ENCODE measurements around the gene TRPV4. TPM values are rescaled to one million over a fixed set of nuclear protein-coding genes. Genes with fewer than 3 reads are reported as not detected.
A peak's percentile ranks its signal among the peaks of the same experiment; 100 is the strongest.

Gene TRPV4
- total and polyA plus RNA-seq, 5 experiments from 2014 or later: not detected

GRCh38 chr12:109775172-109775881 lies 57.9 kb downstream of the TRPV4 start:
- Mint-ChIP-seq H3K27ac (no peak overlapping the region), H3K4me1 (peaks cover 4 to 19% (median 15%) of the 10 kb centered on the region in 4 donors), H3K4me3 (no peak overlapping the region), H3K27me3 (peaks cover 0 to 2% (median 0%) of the 10 kb centered on the region in 5 donors), H3K9me3 (peaks cover 0 to 2% (median 0%) of the 10 kb centered on the region in 9 donors), H3K36me3 (no peaks in the 10 kb centered on the region)
- POLR2A ChIA-PET: no interaction called here
- DNase-seq (peak; percentile 54 to 84 (median 66)), ATAC-seq (peak; percentile 80 to 84)

DNA sequence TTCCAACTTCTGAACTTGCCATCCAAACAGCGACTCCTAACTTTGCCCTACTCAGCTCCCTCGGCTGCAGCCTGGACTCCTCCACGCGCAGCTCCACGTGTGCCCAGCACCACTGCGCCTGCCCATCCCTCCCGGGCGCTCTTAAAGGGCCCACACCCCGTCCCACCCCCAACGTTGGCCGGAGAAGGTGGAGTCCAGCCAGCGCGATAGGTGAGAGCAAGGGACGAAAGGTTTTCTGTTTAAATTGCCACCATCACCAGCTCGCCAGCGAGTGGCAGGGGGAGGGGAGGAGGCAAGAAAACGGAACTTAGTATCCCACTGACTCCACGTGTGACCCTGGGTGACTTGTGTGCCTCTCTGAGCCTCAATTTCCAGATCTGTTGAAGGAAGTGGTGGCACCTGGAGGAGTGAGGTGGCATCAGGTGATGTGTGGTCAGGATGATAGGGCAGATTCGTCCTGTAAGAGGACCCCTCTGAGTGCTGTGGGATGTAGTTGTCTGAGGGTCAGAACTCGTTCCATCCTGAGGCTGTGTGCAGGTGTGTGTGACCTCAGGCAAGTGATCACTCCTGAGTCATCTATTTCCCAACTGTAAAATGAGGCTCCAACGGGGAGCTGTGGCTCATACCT lies 59.7 kb downstream of the TRPV4 start:
- H3K9me3 Mint-ChIP-seq: peaks cover 0 to 2% (median 0%) of the 10 kb centered on the region in 9 donors
- POLR2A ChIA-PET: no interaction called here
- no peak for ATAC-seq
- peak overlapping the region in 3 of 10 donors; percentile 7 to 27 (median 13) for H3K4me3 Mint-ChIP-seq
- peaks cover 0 to 2% (median 0%) of the 10 kb centered on the region in 5 donors for H3K27me3 Mint-ChIP-seq
- peaks cover 4 to 19% (median 15%) of the 10 kb centered on the region in 4 donors for H3K4me1 Mint-ChIP-seq
- no peaks in the 10 kb centered on the region for H3K36me3 Mint-ChIP-seq
- no peak for DNase-seq
- peak overlapping the region in 1 of 10 donors; percentile 30 for H3K27ac Mint-ChIP-seq

GRCh38 chr12:109772622-109773321 lies 60.4 kb downstream of the TRPV4 start:
- Mint-ChIP-seq H3K4me1 (peaks cover 4 to 18% (median 15%) of the 10 kb centered on the region in 4 donors), H3K9me3 (peaks cover 0 to 2% (median 0%) of the 10 kb centered on the region in 9 donors), H3K27me3 (peaks cover 0 to 2% (median 0%) of the 10 kb centered on the region in 5 donors), H3K36me3 (no peaks in the 10 kb centered on the region), H3K4me3 (peak overlapping the region in 4 of 10 donors; percentile 7 to 48 (median 28)), H3K27ac (peak overlapping the region in 1 of 10 donors; percentile 56)
- POLR2A ChIA-PET: no interaction called here
- no peak for ATAC-seq
- DNase-seq: no peak

DNA sequence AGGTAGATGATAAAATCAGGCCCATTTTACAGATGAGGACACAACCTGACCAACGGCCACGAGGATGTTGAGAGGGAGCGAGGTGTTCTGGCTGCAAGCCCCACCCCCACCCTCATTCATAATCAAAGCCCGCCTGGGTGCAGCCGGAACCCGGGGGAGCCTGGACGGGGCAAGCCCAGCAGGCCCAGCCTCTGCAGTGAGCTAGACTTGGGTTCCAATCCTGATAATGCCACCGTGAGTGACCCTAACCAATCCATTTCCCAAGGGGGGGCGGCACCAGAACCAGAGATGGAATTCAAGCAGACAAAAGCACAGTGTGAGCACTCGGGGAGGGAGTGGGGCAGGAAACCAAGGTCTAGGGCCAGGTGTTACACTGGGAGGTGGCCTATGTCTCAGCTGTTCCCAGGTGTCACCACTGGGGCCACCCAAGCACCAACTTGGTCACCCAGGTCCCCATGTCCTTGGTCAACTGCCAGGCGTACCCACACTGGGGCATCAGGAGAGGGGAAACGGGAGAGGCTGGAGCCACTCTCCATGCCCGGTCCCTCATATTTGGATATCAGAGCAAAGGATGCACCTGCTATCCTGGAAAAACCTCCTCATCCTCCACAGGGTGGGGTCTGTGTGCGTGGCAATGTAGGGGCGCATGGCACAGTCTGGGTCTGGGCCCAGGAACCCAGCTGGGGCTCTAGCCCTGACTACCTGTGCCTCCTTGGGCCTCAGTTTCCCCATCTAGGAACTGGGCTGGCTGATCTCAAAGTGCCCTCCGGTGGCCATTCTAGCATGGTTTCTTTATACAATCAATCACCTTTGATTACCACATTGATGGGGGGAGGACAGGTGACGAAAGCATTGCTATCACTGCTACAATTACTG lies 61.2 kb downstream of the TRPV4 start:
- H3K4me1 Mint-ChIP-seq: peaks cover 0 to 12% (median 10%) of the 10 kb centered on the region in 4 donors
- peak overlapping the region in 1 of 10 donors; percentile 36 for H3K4me3 Mint-ChIP-seq
- no peak overlapping the region for H3K27ac Mint-ChIP-seq
- ATAC-seq (no peak), DNase-seq (no peak)
- no peaks in the 10 kb centered on the region for H3K9me3 Mint-ChIP-seq
- peaks cover 0 to 2% (median 0%) of the 10 kb centered on the region in 5 donors for H3K27me3 Mint-ChIP-seq
- POLR2A ChIA-PET: no interaction called here
- no peaks in the 10 kb centered on the region for H3K36me3 Mint-ChIP-seq

GRCh38 chr12:109770861-109771670 lies 62.1 kb downstream of the TRPV4 start:
- Mint-ChIP-seq H3K27me3 (peaks cover 0 to 2% (median 0%) of the 10 kb centered on the region in 5 donors), H3K9me3 (no peaks in the 10 kb centered on the region), H3K27ac (no peak overlapping the region), H3K4me1 (peaks cover 0 to 12% (median 10%) of the 10 kb centered on the region in 4 donors), H3K4me3 (no peak overlapping the region), H3K36me3 (no peaks in the 10 kb centered on the region)
- ATAC-seq (no peak), DNase-seq (no peak)
- POLR2A ChIA-PET: no interaction called here

GRCh38 chr12:109770104-109770860 lies 62.9 kb downstream of the TRPV4 start:
- Mint-ChIP-seq H3K27ac (no peak overlapping the region), H3K36me3 (no peaks in the 10 kb centered on the region), H3K27me3 (peaks cover 0 to 2% (median 0%) of the 10 kb centered on the region in 5 donors), H3K4me1 (peaks cover 0 to 12% (median 10%) of the 10 kb centered on the region in 4 donors), H3K9me3 (no peaks in the 10 kb centered on the region), H3K4me3 (no peak overlapping the region)
- ATAC-seq: no peak
- DNase-seq: no peak
- POLR2A ChIA-PET: no interaction called here

- DNase-seq (no peak), ATAC-seq (no peak)
- Mint-ChIP-seq H3K27me3 (peaks cover 0 to 2% (median 0%) of the 10 kb centered on the region in 5 donors), H3K36me3 (no peaks in the 10 kb centered on the region), H3K4me1 (peaks cover 0 to 12% (median 10%) of the 10 kb centered on the region in 4 donors), H3K27ac (no peak overlapping the region), H3K4me3 (no peak overlapping the region), H3K9me3 (no peaks in the 10 kb centered on the region)
- POLR2A ChIA-PET: no interaction called here
Measured at GRCh38 chr12:109768901-109769670, 64.1 kb downstream of the TRPV4 start.

GRCh38 chr12:109767991-109768900 lies 65.0 kb downstream of the TRPV4 start:
- POLR2A ChIA-PET: no interaction called here
- no peak for DNase-seq
- H3K36me3 Mint-ChIP-seq: no peaks in the 10 kb centered on the region

DNA sequence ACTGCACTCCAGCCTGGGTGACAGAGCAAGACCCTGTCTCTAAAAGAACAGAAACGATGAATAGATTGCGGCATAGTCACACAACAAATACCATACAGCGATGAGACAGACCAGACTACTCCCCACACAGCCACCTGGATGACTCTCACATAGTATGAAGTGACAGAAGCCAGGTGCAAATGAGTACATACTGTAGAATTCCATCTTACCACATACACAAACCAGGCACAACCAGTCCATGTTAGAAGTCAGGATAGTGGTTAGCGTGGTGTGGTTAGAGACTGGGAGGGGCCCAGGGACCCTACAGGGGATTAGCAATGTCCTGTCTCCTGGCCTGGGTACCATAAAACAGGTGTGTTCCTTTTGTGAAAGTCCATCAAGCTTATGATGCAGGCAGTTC lies 65.7 kb downstream of the TRPV4 start:
- ATAC-seq (no peak), DNase-seq (no peak)
- Mint-ChIP-seq H3K4me3 (no peak overlapping the region), H3K9me3 (peaks cover 0 to 3% (median 0%) of the 10 kb centered on the region in 9 donors), H3K36me3 (no peaks in the 10 kb centered on the region), H3K4me1 (no peaks in the 10 kb centered on the region), H3K27me3 (no peaks in the 10 kb centered on the region), H3K27ac (no peak overlapping the region)
- POLR2A ChIA-PET: interaction anchor here (0.6 kb wide), 1 partner anchor 436 kb away, joined by 5 read pairs; no protein-coding TSS in a partner anchor

More at GRCh38 chr12:109767991-109768900, 65.0 kb downstream of the TRPV4 start:
- H3K4me1 Mint-ChIP-seq: peaks cover 0 to 6% (median 3%) of the 10 kb centered on the region in 4 donors
- H3K4me3 Mint-ChIP-seq: no peak overlapping the region
- H3K9me3 Mint-ChIP-seq: peaks cover 0 to 3% (median 0%) of the 10 kb centered on the region in 9 donors
- H3K27ac Mint-ChIP-seq: no peak overlapping the region
- no peak for ATAC-seq
- no peaks in the 10 kb centered on the region for H3K27me3 Mint-ChIP-seq

Data from naive thymus-derived CD8-positive, alpha-beta T cell (primary cell).